MV-4-11 (cell line): ENCODE data around the gene NRXN2.
"Not testable (repeated sequence)": the region's sequence is repeated elsewhere in the genome, so short reads cannot be mapped to it uniquely, and the experiment has no call there.

Experiments
- DNase-seq: peaks from one replicate; lab custom pipeline; 2025; lab: John Stamatoyannopoulos, UW

Gene NRXN2

DNA sequence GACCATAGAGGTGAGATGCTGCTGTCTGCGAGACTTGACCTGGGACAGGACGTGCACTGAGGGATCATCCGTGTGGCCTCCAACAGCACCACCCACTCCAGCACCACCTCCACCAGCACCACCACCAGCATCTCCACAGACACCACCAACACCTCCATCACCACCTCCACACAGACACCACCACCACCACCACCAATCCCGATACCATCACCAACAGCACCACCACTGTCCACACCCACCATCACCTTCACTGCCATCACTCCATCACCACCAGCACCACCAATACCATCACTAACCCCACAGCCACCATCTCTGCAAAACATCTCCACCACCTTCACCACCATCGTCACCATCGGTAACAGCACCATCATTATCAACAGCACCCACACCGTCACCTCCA lies 158.6 kb downstream of the NRXN2 start:
- DNase-seq: no peak

DNA sequence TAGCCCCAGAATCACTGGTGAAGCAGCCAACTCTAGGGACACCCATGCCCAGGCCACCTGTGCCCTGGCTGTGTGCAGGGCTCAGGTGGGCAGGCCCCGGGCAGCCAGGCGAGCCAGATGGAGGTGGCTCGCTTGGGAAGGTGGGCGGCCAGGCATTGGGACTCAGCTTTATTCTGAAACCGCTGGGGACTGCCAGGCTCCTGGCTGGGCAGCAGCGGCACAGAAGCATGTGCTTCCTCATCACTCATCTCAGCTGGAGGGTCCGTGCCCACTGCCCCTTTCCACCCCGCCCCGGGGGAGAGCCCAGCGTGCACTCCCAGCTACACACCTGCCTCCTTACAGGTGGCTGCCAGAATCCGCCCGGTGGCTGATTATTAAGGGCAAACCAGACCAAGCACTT lies 159.0 kb downstream of the NRXN2 start:
- DNase-seq: no peak

DNA sequence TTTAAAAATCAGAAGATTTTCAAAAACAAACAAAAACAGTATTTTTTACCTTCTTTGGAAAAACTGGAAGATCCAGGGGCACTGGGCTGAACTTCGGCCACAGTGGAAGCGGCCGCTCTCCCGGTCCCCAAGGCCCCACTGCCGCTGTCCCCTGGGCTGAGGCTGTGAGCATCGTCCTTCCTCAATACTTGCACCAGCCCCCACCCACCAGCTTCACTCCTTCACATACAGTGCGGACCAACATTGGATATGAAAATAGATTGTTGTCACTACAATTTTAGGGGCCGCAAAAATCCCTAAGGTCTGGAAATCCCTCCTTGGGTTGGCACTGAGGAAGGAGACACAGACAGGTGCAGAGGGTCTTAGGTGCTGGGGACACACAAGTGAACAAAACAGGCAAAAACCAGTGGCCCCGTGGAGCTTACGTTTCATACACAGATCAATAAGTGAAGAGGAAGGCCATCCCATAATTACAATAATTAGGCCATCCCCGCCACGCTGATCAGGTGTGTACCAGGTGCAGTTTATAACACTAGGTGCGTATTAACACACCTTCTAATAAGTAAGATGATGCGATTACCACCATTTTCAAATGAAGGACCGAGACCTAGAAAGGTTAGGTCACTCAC lies 160.2 kb downstream of the NRXN2 start:
- no peak for DNase-seq

- DNase-seq: no peak
Observed at GRCh38 chr11:64561984-64562722, 160.8 kb downstream of the NRXN2 start.

GRCh38 chr11:64561429-64561828 lies 161.6 kb downstream of the NRXN2 start:
- not testable (repeated sequence) for DNase-seq

DNA sequence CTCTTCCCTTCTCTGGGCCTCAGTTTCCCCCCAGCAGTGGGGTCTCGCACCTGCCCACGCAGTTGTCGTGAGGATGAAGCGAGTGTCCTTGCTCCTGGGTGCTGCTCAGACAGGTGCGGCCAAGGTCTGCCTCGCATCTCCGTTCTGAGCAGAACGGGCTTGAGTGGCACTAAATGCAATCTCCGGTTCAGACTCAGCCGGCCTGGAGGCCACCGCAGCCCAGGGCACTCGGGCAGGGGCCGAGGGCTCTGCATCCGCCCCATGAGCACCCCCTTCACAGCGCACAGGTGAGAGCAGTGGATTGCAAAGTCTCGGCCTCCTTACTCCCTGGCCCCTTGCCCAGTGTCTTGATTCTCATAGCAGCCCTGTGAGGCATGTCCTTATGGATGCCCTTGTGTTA lies 162.1 kb downstream of the NRXN2 start:
- no peak for DNase-seq

- no peak for DNase-seq
Observed at GRCh38 chr11:64560139-64560771, 162.7 kb downstream of the NRXN2 start.

GRCh38 chr11:64559351-64560138 lies 163.5 kb downstream of the NRXN2 start:
- DNase-seq: no peak

DNA sequence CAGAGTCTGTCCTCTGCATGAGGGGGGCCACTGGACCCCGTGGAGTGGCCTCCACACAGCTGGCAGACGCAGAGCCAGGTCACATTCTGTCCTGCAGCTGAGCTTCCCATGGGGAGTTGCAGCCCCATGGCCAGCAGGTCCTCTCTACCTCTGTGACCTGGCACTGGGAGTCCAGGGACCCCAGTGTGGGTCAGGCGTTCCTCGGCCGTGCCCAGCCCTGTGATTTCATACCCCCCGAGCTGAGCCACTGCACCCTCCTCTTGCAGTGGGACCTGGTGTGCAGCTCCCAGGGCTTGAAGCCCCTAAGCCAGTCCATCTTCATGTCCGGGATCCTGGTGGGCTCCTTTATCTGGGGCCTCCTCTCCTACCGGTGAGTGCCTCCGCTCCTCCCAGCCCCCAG lies 164.1 kb downstream of the NRXN2 start:
- no peak for DNase-seq

DNA sequence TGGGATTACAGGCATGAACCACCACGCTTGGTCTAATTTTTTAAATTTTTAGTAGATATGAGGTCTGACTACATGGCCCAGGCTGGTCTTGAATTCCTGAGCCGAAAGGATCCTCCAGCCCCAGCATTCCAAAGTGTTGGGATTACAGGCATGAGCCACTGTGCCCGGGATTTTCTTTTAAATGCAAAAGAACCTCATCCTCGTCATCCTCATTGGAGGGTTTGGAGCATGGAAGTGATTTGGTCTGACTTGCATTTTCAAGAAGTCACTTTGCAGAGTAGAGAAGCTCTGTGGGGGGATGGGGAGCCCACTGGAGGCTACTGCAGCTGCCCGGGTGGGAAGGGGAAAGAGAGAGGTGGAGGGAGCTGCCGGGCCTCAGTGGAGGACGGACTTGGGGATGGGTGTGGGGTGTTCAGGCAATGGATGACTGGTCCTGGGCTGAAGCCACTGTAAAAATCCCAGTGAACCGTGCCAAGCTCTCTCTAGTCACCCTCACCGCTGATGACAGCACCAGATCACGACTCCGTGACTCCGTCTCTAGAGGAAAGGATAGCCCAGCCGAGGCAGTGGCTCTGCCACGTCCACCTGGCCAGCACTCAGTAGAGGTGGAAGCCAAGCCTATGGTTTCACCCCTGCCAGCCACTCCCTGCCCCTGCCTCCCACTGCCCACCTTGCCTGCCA lies 164.8 kb downstream of the NRXN2 start:
- no peak for DNase-seq

- no peak for DNase-seq
Observed at GRCh38 chr11:64556721-64557250, 166.2 kb downstream of the NRXN2 start.
